ENCODE data around the gene MEGF9. TPM values are rescaled to one million over a fixed set of nuclear protein-coding genes. Genes with fewer than 3 reads are reported as not detected.

The MEGF9 gene
- polyA plus RNA-seq, 1 donor (not counting 4 experiments of a cell fraction or from before 2014, with no cell fraction given) = 11.2 TPM

DNA sequence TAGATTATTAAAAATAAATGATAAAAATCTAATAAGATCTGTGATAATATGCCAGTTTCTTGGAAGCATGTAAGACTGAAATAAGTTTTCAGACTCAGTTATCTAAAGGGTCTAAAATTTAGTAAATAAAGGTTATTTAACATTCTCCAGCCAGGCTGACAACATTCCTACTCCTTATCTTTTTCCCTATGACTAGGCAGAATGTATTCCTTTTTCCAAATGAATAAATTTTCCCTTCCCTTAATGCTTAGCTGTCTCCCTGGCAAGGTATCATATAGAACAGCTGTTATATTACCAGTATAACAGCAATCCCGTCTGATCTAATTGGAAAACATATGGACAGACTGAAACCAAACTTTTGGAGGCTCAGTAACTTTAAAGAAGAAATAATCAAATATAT, 13.0 kb downstream of the MEGF9 start:
- H3K9ac ChIP-seq (ENCODE audit: control insufficient read depth, extremely low read depth, insufficient read depth, low read length) = no peak overlapping the region
- TF ChIP-seq, protein P1, sequence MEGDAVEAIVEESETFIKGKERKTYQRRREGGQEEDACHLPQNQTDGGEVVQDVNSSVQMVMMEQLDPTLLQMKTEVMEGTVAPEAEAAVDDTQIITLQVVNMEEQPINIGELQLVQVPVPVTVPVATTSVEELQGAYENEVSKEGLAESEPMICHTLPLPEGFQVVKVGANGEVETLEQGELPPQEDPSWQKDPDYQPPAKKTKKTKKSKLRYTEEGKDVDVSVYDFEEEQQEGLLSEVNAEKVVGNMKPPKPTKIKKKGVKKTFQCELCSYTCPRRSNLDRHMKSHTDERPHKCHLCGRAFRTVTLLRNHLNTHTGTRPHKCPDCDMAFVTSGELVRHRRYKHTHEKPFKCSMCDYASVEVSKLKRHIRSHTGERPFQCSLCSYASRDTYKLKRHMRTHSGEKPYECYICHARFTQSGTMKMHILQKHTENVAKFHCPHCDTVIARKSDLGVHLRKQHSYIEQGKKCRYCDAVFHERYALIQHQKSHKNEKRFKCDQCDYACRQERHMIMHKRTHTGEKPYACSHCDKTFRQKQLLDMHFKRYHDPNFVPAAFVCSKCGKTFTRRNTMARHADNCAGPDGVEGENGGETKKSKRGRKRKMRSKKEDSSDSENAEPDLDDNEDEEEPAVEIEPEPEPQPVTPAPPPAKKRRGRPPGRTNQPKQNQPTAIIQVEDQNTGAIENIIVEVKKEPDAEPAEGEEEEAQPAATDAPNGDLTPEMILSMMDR (optimal IDR thresholded peaks at IDR 0.05 in 1 of 3, IDR thresholded peaks at IDR 0.05 in 1 of 3, conservative IDR thresholded peaks at IDR 0.05 in 1 of 3; ENCODE audit: extremely low read depth in 1 of 3, insufficient read depth in 2 of 3, low read length in 3 of 3) = no peak
- no peak for TF ChIP-seq EZH2 (IDR thresholded peaks at IDR 0.05; ENCODE audit: low read length)
- dilution Hi-C loops (cut with MboI; ENCODE audit: extremely low pct_ligation_motif_present, low sequenced_read_pairs) = no loop called here
- H4K20me1 ChIP-seq (ENCODE audit: control insufficient read depth, extremely low read depth, insufficient read depth, low read length) = no peaks in the 10 kb centered on the region
- H3K4me2 ChIP-seq (ENCODE audit: control insufficient read depth, extremely low read depth, insufficient read depth, low read depth, low read length) = no peak overlapping the region
- no peaks in the 10 kb centered on the region for H3K9me3 ChIP-seq (ENCODE audit: control insufficient read depth, low read depth, low read length)
- peaks cover 3% of the 10 kb centered on the region for H3K79me2 ChIP-seq (ENCODE audit: control insufficient read depth, insufficient read depth, low read length)
- no peak overlapping the region for H2AFZ ChIP-seq (ENCODE audit: control insufficient read depth, low read length)
- H3K4me1 ChIP-seq (ENCODE audit: control insufficient read depth, extremely low read depth, insufficient read depth, low read length) = peaks cover 12% of the 10 kb centered on the region
- FAIRE-seq = no peak
- no peak for DNase-seq (ENCODE audit: low read depth, low spot score)
- H3K4me3 ChIP-seq (ENCODE audit: control insufficient read depth in 2 of 3, extremely low read depth in 1 of 3, insufficient read depth in 2 of 3, low read depth in 1 of 3, low read length in 3 of 3) = no peak overlapping the region
- H3K36me3 ChIP-seq (ENCODE audit: control insufficient read depth in 2 of 2, extremely low read depth in 1 of 2, insufficient read depth in 2 of 2, low read length in 2 of 2) = no peaks in the 10 kb centered on the region
- no peak overlapping the region for H3K27ac ChIP-seq (ENCODE audit: control insufficient read depth, insufficient read depth, low read length)
- H3K9me1 ChIP-seq (ENCODE audit: control insufficient read depth, extremely low read depth, insufficient read depth, low read length) = no peaks in the 10 kb centered on the region
- H3K27me3 ChIP-seq (ENCODE audit: control insufficient read depth, extremely low read depth, insufficient read depth, low read length) = no peaks in the 10 kb centered on the region

DNA sequence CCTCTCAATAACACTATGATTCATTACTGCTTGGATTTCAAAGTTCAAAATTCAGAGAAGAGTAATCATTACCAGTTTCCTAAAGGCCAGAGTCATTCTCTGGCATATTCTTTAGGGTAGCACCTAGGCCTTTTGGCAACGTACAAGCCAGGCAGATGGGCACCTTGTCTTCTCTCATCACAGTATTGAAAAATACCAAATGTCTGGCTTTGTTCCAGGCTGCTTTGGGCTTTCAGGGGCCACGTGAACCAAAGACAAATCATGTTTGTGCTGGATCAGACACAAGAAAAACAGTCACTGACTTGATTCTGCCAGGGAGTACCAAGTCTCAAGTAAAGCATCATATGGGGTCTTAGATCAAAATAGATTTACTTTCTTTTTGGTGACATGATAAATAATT, 15.5 kb downstream of the MEGF9 start:
- H3K27ac ChIP-seq (ENCODE audit: control insufficient read depth, insufficient read depth, low read length) = no peak overlapping the region
- no peak for TF ChIP-seq EZH2 (IDR thresholded peaks at IDR 0.05; ENCODE audit: low read length)
- TF ChIP-seq, protein P1 (optimal IDR thresholded peaks at IDR 0.05 in 1 of 3, IDR thresholded peaks at IDR 0.05 in 1 of 3, conservative IDR thresholded peaks at IDR 0.05 in 1 of 3; ENCODE audit: extremely low read depth in 1 of 3, insufficient read depth in 2 of 3, low read length in 3 of 3) = no peak
- H4K20me1 ChIP-seq (ENCODE audit: control insufficient read depth, extremely low read depth, insufficient read depth, low read length) = no peaks in the 10 kb centered on the region
- H3K9me3 ChIP-seq (ENCODE audit: control insufficient read depth, low read depth, low read length) = no peaks in the 10 kb centered on the region
- H3K27me3 ChIP-seq (ENCODE audit: control insufficient read depth, extremely low read depth, insufficient read depth, low read length) = no peaks in the 10 kb centered on the region
- no peak for DNase-seq (ENCODE audit: low read depth, low spot score)
- H3K4me3 ChIP-seq (ENCODE audit: control insufficient read depth in 2 of 3, extremely low read depth in 1 of 3, insufficient read depth in 2 of 3, low read depth in 1 of 3, low read length in 3 of 3) = no peak overlapping the region
- no peaks in the 10 kb centered on the region for H3K36me3 ChIP-seq (ENCODE audit: control insufficient read depth in 2 of 2, extremely low read depth in 1 of 2, insufficient read depth in 2 of 2, low read length in 2 of 2)
- H3K4me1 ChIP-seq (ENCODE audit: control insufficient read depth, extremely low read depth, insufficient read depth, low read length) = peaks cover 12% of the 10 kb centered on the region
- dilution Hi-C loops (cut with MboI; ENCODE audit: extremely low pct_ligation_motif_present, low sequenced_read_pairs) = no loop called here
- H3K79me2 ChIP-seq (ENCODE audit: control insufficient read depth, insufficient read depth, low read length) = peaks cover 2% of the 10 kb centered on the region
- no peak overlapping the region for H3K9ac ChIP-seq (ENCODE audit: control insufficient read depth, extremely low read depth, insufficient read depth, low read length)
- no peaks in the 10 kb centered on the region for H3K9me1 ChIP-seq (ENCODE audit: control insufficient read depth, extremely low read depth, insufficient read depth, low read length)
- H3K4me2 ChIP-seq (ENCODE audit: control insufficient read depth, extremely low read depth, insufficient read depth, low read depth, low read length) = no peak overlapping the region
- FAIRE-seq = no peak
- H2AFZ ChIP-seq (ENCODE audit: control insufficient read depth, low read length) = no peak overlapping the region

All from keratinocyte (primary cell).